ENCODE data around the gene ASPG.

The ASPG gene

DNA sequence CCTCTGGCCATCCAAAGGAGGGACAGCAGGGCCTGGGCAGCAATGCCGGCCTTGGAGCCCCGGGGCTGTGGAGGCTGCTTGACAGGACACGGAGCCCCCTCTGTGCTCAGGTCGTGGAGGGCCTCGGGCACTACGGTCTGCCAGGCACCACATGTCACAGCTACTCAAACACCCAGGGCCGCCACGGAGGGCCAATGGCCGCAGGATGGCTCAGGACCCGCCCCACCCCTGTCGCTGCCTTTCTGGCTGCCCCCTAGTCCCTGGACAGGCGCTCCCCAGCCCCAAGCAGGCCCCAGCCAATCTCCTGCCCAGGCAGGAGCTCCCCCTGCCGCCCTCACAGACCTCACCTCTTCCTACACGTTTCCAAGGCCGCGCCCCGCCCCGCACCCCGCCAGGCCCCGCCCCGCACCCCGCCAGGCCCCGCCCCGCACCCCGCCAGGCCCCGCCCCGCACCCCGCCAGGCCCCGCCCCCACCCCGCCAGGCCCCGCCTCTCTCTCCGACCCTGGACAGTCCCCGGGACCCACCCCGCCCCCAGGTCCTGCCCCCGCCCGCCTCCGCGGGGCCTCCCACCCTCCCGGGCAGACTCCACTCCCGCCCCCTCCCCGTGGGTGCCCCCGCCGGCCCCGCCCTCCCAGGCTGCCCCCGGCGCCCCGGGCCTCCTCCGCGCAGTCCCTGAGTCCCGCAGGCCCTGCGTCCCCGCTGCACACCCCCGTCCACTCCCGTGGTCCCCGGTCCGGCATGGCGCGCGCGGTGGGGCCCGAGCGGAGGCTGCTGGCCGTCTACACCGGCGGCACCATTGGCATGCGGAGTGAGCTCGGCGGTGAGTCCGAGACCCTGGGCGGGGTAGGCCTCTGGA, at the start of gene ASPG:
Gene ASPG, plus strand, starts transcription at position 669 of the 857 bp plus-strand sequence. Its CDS starts 71 bp downstream, at position 740.
- DNase-seq, result no peak

DNA sequence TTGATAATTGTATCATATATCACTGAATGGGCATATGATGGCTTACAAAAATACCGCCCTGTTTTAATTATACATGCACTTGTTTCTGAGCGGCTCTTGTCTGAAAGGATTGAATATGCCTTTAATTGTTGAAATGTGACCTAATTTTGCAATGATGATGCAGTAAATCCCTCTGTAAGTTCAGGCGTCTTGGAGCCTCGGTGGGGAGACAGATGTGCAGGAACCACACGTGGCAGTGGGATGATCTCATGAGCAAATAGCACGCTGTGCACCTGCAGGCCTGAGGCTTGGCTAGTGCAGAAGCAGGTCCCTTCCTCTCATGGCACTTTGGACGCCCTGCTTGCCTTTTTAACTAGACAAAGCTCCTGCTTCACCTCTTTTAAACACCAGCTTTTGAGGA, 49.3 kb upstream of the ASPG start:
- no peak for DNase-seq

DNA sequence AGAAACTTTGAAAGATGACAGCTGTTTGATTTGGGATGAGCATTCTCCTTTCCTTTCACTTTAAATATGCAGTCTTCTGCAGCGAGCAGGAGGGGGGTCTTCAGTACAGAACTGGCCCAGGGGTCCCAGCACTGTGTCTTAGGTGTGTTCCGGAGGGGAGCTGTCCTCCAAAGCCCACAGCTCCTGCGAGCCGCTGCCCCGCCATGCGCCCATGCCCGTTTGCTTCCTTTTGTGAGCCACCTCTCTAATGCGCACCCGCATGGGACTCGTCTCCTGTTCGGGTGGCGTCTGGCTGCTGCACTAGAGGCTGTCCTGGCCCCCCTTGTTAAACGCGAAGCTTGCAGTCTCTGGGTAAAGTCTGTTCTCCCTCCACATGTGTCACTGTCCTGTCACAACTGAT, 48.4 kb upstream of the ASPG start:
- no peak for DNase-seq

- DNase-seq, result no peak
Measured at GRCh38 chr14:104037903-104038302, 47.6 kb upstream of the ASPG start.

GRCh38 chr14:104039214-104039613, 46.3 kb upstream of the ASPG start:
- no peak for DNase-seq

GRCh38 chr14:104040539-104040938, 45.0 kb upstream of the ASPG start:
- no peak for DNase-seq

GRCh38 chr14:104041430-104042104, 43.9 kb upstream of the ASPG start:
- DNase-seq, result no peak

GRCh38 chr14:104044016-104044415, 41.5 kb upstream of the ASPG start:
- DNase-seq, result no peak

DNA sequence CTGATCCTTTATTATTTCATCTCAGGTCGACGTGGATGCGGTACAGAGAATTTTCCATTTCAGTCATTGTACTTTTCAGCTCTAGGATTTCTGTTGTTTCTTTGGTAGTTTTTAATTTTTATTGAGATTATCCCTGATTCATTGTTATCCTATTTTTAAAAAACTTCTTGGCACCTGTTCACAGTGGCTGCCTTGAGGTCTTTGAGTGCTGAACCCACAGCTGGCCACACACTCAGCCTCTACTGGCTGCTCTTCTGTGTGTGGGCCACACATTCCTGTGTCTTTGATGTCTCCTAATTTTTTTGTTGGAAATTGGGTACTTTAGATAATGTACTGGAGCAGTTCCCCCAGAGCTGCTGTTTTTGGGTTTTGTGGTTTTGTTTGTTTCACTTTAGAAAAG, 37.7 kb upstream of the ASPG start:
- DNase-seq, result no peak

DNA sequence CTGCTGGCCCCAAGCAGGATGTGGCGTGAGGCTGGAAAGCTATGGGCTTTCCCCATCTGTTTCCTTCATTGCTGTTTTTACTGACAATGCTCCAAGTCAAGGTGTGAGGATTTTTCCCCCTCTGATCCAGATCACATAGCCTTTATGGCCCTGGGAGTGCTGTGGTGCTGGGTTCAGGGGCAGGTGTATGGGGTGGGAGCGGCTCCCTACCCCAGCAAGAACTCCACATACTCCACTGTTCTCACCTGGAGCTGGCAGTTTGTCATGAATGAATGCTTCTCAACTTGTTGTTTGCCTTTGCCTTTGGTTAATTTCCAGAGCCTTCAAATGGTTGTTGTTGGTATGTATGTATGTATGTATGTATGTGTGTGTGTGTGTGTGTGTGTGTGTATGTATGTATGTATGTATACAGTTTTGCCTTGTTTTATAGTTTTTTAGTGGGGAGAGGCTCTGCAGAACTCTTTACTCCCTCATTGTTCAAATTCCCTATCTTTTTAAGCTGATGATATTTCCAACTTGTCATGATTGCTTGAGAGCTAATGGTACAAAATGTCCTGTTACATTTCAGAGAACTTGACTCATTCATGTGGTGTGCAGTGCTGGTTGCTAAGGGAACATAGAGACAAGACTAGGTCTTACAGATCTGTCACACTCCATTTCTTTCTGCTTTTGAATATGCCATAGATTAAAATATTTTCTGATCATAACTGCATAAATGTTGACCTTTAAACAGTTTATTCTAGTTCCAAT, 36.6 kb upstream of the ASPG start:
- DNase-seq, result no peak

DNA sequence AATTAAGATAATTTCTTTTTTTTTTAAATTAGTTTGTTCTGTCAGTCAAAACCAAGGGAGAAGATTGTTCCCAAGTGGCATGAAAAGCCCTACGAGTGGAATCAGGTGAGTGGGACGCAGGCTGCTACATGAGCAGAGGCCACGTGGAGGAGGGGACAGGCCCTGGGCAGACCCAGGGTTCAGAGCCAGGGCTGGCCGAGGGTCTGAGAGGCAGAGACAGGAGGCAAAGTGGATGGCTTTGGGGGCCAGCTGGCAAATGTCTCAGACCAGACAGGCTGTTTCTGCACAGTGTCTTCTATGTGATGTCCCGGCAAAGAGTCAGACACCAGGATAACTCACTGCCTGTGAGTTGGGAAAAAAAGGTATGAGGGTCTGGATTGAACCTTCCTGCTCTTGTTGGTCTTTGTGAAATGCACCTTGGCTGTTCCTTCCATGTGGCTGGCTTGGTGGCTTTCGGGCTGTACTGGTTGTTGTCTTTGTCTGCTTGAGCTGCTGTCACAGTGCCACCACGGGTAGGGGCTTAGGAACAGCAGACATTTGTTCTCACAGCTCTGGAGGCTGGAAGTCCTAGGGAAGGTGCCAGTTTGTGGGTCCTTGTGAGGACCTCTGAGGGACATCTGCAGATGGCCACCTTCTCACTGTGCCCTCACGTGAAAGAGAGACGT, 35.8 kb upstream of the ASPG start:
- DNase-seq, result no peak

GRCh38 chr14:104051092-104051813, 34.2 kb upstream of the ASPG start:
- no peak for DNase-seq

DNA sequence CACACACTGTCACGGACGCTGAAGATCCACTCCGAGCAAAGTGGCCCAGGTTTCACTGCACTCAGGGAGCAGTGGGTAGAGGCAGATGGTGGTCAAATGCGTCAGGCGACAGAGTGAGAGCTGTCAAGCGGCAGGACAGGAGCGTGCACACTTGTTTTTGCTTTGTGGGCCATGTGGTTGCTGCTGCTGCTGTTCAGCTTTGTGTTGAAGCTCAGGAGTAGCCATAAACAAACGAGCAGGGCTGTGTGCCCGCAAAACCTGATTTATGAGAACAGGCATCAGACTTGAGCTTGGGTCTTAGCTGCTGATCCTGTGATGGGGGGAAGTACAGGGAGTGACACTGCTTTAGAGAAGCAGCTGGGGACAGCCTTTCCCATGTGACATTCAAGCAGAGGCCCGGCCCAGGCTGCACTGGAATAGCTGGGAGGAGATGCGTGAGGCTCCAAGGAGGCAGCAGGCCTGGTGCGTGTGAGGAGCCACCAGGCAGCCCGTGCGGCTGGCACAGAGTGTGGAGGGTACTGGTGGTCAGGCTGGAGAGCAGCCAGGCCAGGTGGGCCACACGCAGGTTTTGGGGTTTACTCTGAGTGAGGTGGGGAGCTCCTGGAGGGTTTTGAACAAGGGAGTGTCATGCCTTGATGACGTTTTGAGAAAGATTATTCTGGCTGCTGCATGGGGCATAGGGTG, 31.1 kb upstream of the ASPG start:
- no peak for DNase-seq

GRCh38 chr14:104062281-104062680, 23.2 kb upstream of the ASPG start:
- DNase-seq, result no peak

DNA sequence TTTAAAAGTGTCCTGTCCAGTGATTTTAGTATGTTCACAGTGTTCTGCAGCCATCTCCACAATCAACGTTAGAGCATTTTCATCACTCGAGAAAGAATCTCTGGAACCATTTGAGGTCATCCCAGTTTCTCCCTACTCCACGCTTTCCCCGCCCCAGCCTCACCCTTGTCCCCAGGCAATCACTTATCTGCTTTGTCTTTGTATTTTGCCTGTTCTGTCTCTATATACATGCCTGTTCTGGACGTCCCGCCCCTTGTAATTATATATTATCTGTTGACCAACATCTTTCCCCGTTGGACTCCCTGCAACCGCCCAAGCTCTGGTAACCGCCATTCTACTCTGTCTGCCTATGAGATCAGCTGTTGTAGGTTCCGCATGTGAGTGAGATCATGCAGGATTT, 21.5 kb upstream of the ASPG start:
- DNase-seq, result no peak

- DNase-seq, result no peak
Measured at GRCh38 chr14:104066279-104066678, 19.2 kb upstream of the ASPG start.

DNA sequence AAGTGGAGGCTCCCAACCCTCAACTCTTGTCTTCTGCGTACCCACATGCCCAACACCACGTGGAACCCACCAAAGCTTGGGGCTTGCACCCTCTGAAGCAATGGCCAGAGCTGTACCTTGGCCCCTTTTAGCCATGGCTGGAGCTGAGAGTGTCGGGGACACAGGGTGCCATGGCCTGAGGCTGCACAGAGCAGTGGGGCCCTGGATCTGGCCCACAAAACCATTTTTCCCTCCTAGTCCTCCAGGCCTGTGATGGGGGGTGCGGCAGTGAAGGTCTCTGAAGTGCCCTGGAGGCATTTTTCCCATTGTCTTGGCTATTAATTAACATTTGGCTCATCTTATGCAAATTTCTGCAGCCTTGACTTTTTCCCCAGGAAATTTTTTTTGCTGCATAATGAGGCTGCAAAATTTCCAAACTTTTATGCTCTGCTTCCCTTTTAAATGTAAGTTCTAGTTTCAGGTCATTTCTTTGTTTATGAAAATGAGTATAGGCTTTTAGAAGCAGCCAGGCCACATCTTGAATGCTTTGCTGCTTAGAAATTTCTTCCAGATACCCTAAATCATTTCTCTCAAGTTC, 18.7 kb upstream of the ASPG start:
- DNase-seq, result no peak

DNA sequence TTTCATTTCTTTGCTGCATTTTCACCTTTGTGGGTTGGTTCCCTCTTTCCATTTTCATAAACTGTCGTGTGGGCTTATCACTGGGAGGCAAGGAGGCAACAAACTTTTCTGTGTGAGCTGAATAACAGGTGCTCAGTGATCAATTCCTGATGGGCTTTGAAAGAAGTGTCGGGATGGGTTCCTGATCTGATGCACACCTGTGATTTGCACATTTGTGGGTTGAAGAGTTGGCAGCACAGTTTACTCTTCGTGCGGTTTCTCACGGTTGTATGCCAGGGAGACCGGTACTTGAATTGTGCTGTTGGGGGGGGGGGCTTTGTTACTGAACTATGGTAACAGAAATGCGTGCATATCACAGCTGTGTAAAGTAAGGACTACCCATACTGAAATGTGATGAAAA, 16.0 kb upstream of the ASPG start:
- no peak for DNase-seq

DNA sequence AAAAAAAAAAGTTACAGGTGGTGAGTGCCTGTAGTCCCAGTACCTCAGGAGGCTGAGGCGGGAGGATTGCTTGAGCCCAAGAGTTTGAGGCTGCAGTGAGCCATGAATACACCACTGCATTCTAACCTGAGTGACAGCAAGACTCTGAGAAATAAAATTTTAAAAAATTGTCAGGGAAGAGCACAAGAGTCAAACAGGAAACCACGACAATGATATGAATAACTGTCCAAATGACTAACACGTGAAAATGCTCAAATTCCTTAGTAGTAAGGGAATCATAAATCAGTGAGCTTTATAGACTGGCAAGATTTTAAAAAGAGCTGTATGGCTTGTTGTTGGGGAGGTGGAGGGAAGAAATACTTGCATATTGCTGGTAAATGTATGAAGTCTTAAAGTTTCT, 12.9 kb upstream of the ASPG start:
- no peak for DNase-seq

DNA sequence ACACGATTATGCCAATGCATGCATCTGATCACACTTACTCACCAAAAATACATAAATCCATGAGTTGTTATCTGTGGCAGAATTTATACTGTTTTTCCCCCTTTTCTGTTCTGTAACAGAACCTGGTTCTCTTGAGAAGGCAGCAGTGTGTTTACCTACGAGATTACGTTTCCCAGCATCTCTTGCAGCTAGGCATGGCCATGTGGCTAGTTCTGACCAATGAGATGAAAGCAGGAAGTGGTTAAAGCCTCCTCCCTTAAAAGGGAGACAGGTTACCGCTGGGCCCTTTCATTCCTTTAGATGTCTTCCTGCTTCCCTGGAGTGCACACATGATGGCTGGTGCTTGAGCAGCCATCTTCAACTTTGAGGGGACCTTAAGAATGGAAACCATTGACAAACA, 11.7 kb upstream of the ASPG start:
- no peak for DNase-seq

- DNase-seq, result no peak
Measured at GRCh38 chr14:104075530-104076151, 9.9 kb upstream of the ASPG start.

Data from stimulated activated CD4-positive, alpha-beta T cell treated with anti-CD3 and anti-CD28 coated beads, Interleukin-4, amount 100 ng/mL, for 24 hours (primary cell).